Testis (tissue), 2 donors: Measurements from ENCODE around the gene DPH7.

Experiments used
- POLR2A ChIP-seq: fragments of 450-650 bp; IDR thresholded peaks from one replicate; pipeline ENCODE4 v1.6.1; 2017; ENCODE audit warnings: antibody characterized with exemption, mild to moderate bottlenecking, moderate library complexity
- TF ChIP-seq, protein P1 (sequence below), 3 experiments: fragments of 450-650 bp in 2 of 3; fragments of 200-600 bp in 1 of 3; sonication (generic) in 1 of 3; IDR thresholded peaks; one replicate each; pipeline ENCODE4 v1.5.1; 2016 to 2019; ENCODE audit warnings: antibody characterized with exemption in 3 of 3, mild to moderate bottlenecking in 2 of 3, moderate library complexity in 1 of 3

DNA sequence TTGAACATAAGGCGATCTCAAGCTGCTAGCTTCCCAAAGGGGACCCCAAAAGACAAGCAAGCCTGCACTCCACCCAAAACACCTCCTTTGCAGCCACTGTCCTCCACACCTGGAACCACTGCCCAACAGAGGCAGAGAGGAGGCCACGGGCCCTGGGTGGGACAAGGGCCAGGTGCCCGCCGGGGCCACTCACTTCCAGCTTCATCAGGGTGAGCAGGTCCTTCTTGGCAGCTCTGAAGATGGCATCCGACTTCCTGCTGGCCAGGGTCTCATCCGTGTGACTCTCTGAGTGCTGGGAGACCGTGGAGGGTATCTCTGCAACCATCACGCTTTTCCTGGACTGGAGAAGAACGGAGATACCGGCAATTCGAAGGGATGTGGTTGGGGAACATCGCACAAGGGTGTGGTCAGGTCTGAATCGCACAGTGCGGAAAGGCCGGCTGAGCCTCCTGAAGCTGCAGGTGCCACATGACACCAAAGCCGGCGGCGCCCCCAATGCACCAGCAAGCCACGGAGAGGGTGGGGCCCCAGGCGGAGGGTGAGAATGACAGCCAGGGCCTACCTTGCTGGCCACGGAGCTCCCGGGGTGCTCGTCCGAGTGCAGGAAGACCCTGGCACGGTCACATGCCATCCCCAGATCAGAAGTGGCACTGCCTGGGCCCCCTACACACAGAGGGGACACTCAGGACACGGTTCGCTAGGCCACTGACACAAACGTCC lies 73.1 kb downstream of the DPH7 start:
- TF ChIP-seq POLR2A = no peak
- TF ChIP-seq, protein P1, sequence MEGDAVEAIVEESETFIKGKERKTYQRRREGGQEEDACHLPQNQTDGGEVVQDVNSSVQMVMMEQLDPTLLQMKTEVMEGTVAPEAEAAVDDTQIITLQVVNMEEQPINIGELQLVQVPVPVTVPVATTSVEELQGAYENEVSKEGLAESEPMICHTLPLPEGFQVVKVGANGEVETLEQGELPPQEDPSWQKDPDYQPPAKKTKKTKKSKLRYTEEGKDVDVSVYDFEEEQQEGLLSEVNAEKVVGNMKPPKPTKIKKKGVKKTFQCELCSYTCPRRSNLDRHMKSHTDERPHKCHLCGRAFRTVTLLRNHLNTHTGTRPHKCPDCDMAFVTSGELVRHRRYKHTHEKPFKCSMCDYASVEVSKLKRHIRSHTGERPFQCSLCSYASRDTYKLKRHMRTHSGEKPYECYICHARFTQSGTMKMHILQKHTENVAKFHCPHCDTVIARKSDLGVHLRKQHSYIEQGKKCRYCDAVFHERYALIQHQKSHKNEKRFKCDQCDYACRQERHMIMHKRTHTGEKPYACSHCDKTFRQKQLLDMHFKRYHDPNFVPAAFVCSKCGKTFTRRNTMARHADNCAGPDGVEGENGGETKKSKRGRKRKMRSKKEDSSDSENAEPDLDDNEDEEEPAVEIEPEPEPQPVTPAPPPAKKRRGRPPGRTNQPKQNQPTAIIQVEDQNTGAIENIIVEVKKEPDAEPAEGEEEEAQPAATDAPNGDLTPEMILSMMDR (IDR thresholded peaks at IDR 0.05) = no peak
